Measurements from ENCODE around the gene HYPK. TPM values are rescaled to one million over a fixed set of nuclear protein-coding genes. Genes with fewer than 3 reads are reported as not detected.
A peak's percentile ranks its signal among the peaks of the same experiment; 100 is the strongest.
"Not testable (repeated sequence)": the region's sequence is repeated elsewhere in the genome, so short reads cannot be mapped to it uniquely, and the experiment has no call there.

Gene HYPK
- total RNA-seq, 8 experiments from 2014 or later: 11.4 to 19.1 (median 15.9) TPM

DNA sequence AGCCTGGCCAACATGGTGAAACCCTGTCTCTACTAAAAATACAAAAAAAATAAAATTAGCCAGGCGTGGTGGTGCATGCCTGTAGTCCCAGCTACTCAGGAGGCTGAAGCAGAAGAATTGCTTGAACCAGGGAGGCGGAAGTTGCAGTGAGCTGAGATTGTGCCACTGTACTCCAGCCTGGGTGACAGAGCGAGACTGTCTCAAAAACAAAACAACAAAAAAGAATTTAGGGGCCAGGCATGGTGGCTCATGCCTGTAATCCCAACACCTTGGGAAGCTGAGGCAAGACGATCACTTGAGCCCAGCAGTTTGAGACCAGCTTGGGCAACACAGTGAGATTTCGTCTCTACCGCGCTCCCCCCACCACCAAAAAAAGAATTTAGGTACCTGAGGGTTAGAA, 2.3 kb downstream of the HYPK start:
- H3K27ac ChIP-seq; ATAC-seq (replicated peaks in 6 of 8); in situ Hi-C loops (cut with MboI; ENCODE audit: low pct_unique_long_range_greater_than_20kb in 2 of 9, low sequenced_read_pairs in 9 of 9, unreplicated experiment in 9 of 9); H3K4me3 ChIP-seq: not testable (repeated sequence)
- H3K4me1 ChIP-seq (replicated peaks in 1 of 2): peaks cover 9 to 17% of the 10 kb centered on the region in 2 donors
- WGBS, 10 experiments: 94 to 100% (median 99%) methylated on average over 1 to 7 of the region's 7 CpGs; no CpG with 5 or more reads in 4 of the 10 experiments

DNA sequence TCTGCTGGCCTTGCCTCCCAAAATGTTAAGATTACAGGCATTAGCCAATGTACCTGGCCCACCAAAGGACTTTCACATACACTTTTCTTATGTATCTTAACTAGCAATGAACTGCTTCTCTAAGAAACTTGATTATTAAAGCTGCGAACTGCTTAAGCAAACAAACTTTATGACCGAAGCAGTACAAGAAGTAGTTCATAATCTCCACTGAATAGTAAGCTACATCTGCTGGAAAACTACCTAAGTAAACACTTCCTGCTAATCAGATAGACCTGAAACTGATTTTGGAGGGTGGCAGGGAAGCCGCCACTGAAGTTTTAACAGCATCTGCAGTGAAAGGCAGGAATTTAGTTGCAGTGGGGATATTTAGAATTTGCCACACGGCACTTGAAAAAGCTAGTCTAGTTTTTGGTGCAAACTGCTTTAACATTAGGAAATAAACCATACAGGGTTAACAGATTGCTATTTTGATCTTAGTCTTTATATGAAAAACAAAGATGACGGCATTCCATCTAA, 8.1 kb downstream of the HYPK start:
- Histone ChIP-seq H3K4me3 (no peak overlapping the region), H3K27ac (no peak overlapping the region), H3K4me1 (replicated peaks in 1 of 2) (no peaks in the 10 kb centered on the region)
- in situ Hi-C loops (cut with MboI; ENCODE audit: low pct_unique_long_range_greater_than_20kb in 2 of 9, low sequenced_read_pairs in 9 of 9, unreplicated experiment in 9 of 9): no loop called here
- 89 to 100% (median 98%) methylated on average over 1 to 5 of the region's 5 CpGs; no CpG with 5 or more reads in 1 of the 10 experiments for WGBS, 10 experiments
- no peak for ATAC-seq (replicated peaks in 6 of 8)

DNA sequence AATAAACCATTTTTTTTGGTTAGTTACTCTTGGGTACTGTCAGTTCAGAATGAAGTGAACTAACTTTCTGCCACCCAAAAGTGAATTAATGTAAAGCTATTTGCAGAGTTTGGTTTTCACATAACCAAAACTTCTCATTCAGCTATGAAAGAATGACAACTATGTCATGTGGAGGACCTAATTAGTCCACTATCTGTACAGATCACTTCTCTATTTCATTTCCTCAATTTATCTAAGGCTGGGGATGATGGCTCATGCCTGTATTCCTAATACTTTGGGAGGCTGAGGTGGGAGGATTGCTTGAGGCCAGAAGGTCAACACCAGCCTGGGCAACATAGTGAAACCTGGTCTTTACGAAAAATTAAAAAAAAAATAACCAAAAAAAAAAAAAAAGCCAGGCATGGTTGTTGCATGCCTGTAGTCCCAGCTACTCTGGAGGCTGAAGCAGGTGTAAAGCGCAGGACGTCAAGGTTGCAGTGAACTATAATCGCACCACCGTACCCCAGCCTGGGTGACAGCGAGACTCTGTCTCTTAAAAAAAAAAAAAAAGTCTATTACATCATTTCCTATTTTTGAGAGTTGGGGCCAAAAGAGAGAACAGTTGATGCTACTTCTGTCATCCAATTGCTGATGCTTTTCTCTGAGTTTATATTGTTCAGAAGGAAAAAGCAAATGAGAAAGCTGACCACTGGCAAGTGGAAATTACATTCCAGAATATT, 8.7 kb downstream of the HYPK start:
- Histone ChIP-seq H3K4me1 (replicated peaks in 1 of 2) (no peaks in the 10 kb centered on the region), H3K4me3 (no peak overlapping the region), H3K27ac (no peak overlapping the region)
- WGBS, 10 experiments: 86 to 100% (median 94%) methylated on average over 1 to 6 of the region's 6 CpGs; no CpG with 5 or more reads in 2 of the 10 experiments
- in situ Hi-C loops (cut with MboI; ENCODE audit: low pct_unique_long_range_greater_than_20kb in 2 of 9, low sequenced_read_pairs in 9 of 9, unreplicated experiment in 9 of 9): no loop called here
- ATAC-seq (replicated peaks in 6 of 8): no peak

DNA sequence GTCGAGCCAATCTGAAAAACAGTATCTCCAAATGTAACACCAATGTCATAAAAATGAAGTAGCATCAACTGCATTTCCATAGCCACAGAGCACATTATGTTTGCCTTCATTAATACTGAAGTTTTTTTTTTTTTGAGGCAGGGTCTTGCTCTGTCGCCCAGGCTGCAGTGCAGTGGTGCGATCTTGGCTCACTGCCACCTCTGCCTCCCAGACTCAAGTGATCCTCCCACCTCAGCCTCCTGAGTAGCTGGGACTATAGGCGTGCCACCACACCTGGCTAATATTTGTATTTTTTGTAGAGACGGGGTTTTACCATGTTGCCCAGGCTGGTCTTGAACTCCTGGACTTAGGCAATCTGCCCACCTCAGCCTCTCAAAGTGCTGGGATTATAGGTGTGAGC, 14.7 kb downstream of the HYPK start:
- WGBS, 10 experiments: 71 to 100% (median 100%) methylated on average over 1 to 3 of the region's 5 CpGs; no CpG with 5 or more reads in 2 of the 10 experiments

DNA sequence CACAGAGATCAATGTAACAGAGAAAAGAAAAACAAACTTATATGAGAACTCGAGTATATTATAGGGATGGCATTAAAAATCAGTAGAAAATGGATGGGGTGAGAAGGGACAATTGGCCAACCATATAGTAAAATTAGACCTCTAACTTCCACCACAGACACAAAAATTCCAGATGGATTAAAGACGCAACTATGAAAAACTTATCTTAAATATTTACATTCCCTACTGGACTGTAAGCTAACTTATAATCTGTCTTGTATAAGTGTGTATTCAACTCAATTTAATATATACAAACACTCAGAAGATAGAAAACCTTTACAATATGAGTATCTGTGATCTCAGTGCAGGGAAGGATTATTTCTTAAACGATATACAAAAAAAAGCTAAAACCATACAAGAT, 21.1 kb downstream of the HYPK start:
- no peak overlapping the region for H3K4me3 ChIP-seq
- ATAC-seq (replicated peaks in 6 of 8): no peak
- in situ Hi-C loops (cut with MboI; ENCODE audit: low pct_unique_long_range_greater_than_20kb in 2 of 9, low sequenced_read_pairs in 9 of 9, unreplicated experiment in 9 of 9): no loop called here
- 67 to 100% (median 97%) methylated on average over 1 to 3 of the region's 3 CpGs for WGBS, 10 experiments
- H3K4me1 ChIP-seq (replicated peaks in 1 of 2): peaks cover 7 to 10% of the 10 kb centered on the region in 2 donors
- no peak overlapping the region for H3K27ac ChIP-seq

More for the DNA sequence above, 14.7 kb downstream of the HYPK start:
- H3K27ac ChIP-seq; H3K4me3 ChIP-seq; in situ Hi-C loops (cut with MboI; ENCODE audit: low pct_unique_long_range_greater_than_20kb in 2 of 9, low sequenced_read_pairs in 9 of 9, unreplicated experiment in 9 of 9); ATAC-seq (replicated peaks in 6 of 8); H3K4me1 ChIP-seq (replicated peaks in 1 of 2): not testable (repeated sequence)

DNA sequence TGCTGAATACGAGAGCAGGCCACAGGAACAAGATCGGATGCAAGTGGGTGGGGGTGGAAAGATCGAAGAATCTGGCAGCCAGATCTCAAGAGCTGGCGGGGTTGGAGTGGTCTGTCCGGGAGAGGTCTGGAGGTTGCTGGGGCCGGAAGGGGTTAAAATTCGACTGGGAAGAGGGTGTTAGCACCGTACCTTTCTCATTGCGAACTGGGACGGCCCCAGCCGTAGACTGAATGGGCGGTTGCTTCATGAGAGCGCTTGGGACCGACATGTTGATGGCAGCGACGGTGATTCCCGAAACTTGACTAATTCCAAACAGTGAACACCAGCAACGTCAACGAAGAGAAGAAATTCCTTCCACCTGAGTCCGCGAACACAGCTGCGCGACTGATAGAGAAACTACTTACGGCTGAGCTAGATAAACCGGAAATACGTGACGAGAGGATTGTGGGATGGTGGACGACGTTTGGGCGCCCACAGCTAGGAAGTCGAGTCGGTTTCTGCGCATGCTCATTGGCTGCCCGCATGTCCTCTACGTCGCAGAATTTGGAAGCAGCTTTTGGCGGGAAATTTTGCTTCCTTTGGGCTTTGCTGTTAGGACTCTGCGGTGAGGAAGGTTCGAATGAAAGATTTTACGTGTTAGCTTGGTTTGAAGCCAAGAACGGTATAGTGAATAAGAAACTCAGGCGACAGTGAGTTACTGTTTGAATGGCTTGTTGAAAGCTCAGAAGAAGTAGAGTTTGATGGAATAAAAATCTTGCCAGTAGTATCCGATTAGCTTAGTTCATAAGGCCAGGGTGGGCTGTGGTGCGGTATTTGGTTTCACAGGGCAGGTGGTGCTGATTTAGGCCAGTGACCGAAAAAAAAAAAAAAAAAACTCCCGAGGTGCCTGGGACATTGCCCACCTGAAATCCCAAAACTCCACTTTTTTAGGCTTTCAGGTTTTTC, 24.2 kb downstream of the HYPK start, which contains the start of gene MFAP1:
TSS of gene MFAP1 (minus strand) at position 389 of the 945 bp plus-strand sequence. CDS start at position 268, 121 bp downstream.
- H3K27ac ChIP-seq: peak within 1 kb of the TSS; percentile 61 to 77

DNA sequence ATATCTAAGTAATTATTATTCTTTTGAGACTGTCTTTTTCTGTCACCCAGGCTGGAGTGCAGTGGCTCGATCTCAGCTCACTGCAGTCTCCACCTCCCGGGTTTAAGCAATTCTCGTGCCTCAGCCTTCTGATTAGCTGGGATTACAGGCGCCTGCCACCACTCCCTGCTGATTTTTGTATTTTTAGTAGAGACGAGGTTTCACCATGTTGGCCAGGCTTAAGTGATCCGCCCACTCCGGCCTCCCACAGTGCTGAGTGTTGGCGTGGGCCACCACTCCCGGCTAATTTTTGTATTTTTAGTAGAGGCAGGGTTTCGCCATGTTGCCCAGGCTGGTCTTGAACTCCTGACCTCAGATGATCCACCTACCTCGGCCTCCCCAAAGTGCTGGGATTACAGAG, 24.9 kb downstream of the HYPK start:
- in situ Hi-C loops (cut with MboI; ENCODE audit: low pct_unique_long_range_greater_than_20kb in 2 of 9, low sequenced_read_pairs in 9 of 9, unreplicated experiment in 9 of 9); H3K27ac ChIP-seq; ATAC-seq (replicated peaks in 6 of 8); H3K4me3 ChIP-seq: not testable (repeated sequence)
- H3K4me1 ChIP-seq (replicated peaks in 1 of 2): peaks cover 10% of the 10 kb centered on the region in 2 donors
- 75 to 100% (median 91%) methylated on average over 4 to 7 of the region's 11 CpGs; no CpG with 5 or more reads in 3 of the 10 experiments for WGBS, 10 experiments

More for the DNA sequence above, 24.2 kb downstream of the HYPK start, which contains the start of gene MFAP1:
- Histone ChIP-seq H3K4me1 (replicated peaks in 1 of 2) (peaks cover 10% of the 10 kb centered on the region in 2 donors), H3K4me3 (peak within 1 kb of the TSS; percentile 50 to 87 (median 66))
- peak; percentile 89 to 97 (median 94) for ATAC-seq (replicated peaks in 6 of 8)
- in situ Hi-C loops (cut with MboI; ENCODE audit: low pct_unique_long_range_greater_than_20kb in 2 of 9, low sequenced_read_pairs in 9 of 9, unreplicated experiment in 9 of 9): no loop called here
- WGBS, 10 experiments: 6 to 92% (median 24%) methylated on average over 2 to 34 of the region's 46 CpGs

DNA sequence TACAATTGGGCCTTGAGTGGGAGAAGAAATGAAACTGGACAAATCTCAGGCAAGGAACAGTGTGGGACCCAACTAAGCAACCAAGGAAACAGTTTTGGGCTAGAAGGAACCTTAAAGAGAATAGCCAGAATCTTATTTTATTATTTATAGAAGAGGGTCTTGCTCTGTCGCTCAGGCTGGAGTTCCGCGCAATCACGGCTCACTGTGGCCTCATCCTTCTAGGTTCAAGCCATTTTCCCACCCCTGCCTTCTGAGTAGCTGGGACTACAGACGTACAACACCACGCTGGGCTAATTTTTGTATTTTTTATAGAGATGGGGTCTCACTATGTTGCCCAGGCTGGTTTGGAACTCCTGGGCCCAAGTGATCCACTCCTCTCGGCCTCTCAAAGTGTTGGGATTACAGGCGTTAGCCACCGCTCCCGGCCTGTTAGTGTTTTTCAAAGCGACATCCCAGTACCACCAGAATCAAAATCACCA, 25.7 kb downstream of the HYPK start:
- no peak for ATAC-seq (replicated peaks in 6 of 8)
- in situ Hi-C loops (cut with MboI; ENCODE audit: low pct_unique_long_range_greater_than_20kb in 2 of 9, low sequenced_read_pairs in 9 of 9, unreplicated experiment in 9 of 9): no loop called here
- H3K4me1 ChIP-seq (replicated peaks in 1 of 2): peaks cover 10% of the 10 kb centered on the region in 2 donors
- no peak overlapping the region for H3K27ac ChIP-seq
- peak overlapping the region in 2 of 5 donors; percentile 31 to 34 for H3K4me3 ChIP-seq
- WGBS, 10 experiments: 82 to 100% (median 91%) methylated on average over 1 to 9 of the region's 11 CpGs; no CpG with 5 or more reads in 2 of the 10 experiments

DNA sequence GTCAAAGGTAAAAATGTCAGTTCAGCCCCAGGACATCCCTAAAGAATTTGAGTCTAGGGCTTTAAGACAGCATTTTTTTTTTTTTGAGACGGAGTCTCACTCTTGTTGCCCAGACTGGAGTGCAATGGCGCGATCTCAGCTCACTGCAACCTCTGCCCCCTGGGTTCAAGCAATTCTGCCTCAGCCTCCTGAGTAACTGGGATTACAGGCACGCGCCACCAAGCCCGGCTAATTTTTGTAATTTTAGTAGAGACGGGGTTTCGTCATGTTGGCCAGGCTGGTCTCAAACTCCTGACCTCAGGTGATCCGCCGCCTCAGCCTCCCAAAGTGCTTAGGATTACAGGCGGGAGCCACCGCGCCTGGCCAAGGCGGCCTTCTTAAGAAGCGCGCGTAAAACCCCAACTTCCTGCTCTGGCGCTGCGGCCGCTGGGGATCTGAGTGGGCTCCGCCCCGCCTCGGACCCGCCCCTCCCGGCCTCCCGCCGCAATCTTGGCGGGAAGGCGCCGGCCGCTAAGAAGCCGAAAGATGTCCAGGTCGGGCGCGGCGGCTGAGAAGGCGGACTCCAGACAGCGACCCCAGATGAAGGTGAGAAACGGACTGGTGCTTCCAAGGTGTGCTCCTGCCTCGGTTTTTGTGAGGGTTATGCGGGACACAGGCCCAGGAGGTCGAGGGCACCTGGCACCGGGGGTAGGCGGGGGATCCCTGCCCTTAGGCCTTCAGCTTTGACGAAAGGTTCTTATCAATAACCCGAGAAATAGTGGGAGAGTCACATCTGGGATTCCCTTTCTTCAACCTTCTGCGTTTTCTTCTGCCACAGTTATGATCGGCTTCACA, 26.3 kb downstream of the HYPK start, which contains the start of gene WDR76:
TSS of gene WDR76 (plus strand) at position 495 of the 834 bp plus-strand sequence. CDS start at position 526, 31 bp downstream.
- ATAC-seq (replicated peaks in 6 of 8): peak; percentile 23 to 72 (median 62)
- Histone ChIP-seq H3K4me3 (peak within 1 kb of the TSS; percentile 25 to 38 (median 32)), H3K27ac (peak within 1 kb of the TSS in 1 of 2 donors; percentile 19), H3K4me1 (replicated peaks in 1 of 2) (peaks cover 10% of the 10 kb centered on the region in 2 donors)
- in situ Hi-C loops (cut with MboI; ENCODE audit: low pct_unique_long_range_greater_than_20kb in 2 of 9, low sequenced_read_pairs in 9 of 9, unreplicated experiment in 9 of 9): no loop called here
- WGBS, 10 experiments: 2 to 83% (median 19%) methylated on average over 1 to 17 of the region's 48 CpGs; no CpG with 5 or more reads in 2 of the 10 experiments

DNA sequence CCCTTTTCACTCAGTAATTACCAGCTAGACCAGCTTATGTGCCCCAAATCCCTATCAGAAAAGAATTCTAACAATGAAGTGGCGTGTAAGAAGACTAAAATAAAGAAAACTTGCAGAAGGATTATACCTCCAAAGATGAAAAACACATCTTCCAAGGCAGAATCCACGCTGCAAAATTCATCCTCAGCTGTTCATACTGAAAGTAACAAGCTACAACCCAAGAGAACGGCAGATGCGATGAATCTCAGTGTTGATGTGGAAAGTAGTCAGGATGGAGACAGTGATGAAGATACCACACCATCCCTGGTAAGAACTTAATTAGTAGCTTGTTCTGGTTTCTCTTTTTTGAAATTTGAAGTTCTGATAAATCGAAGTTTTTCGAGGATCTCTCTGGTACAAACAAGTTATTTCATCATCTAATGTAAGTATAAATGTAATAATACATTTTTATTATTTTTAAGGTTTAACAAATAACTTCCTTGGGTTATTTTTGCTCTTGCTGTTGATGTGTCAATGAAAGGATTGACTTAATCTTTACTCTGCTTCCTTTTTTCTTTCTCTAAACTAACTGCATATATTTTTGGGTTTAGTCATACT, 27.8 kb downstream of the HYPK start:
- Histone ChIP-seq H3K4me1 (replicated peaks in 1 of 2) (peaks cover 10% of the 10 kb centered on the region in 2 donors), H3K4me3 (no peak overlapping the region), H3K27ac (no peak overlapping the region)
- ATAC-seq (replicated peaks in 6 of 8): no peak
- WGBS, 10 experiments: 7 to 86% (median 61%) methylated on average over 2 to 6 of the region's 6 CpGs
- in situ Hi-C loops (cut with MboI; ENCODE audit: low pct_unique_long_range_greater_than_20kb in 2 of 9, low sequenced_read_pairs in 9 of 9, unreplicated experiment in 9 of 9): no loop called here

DNA sequence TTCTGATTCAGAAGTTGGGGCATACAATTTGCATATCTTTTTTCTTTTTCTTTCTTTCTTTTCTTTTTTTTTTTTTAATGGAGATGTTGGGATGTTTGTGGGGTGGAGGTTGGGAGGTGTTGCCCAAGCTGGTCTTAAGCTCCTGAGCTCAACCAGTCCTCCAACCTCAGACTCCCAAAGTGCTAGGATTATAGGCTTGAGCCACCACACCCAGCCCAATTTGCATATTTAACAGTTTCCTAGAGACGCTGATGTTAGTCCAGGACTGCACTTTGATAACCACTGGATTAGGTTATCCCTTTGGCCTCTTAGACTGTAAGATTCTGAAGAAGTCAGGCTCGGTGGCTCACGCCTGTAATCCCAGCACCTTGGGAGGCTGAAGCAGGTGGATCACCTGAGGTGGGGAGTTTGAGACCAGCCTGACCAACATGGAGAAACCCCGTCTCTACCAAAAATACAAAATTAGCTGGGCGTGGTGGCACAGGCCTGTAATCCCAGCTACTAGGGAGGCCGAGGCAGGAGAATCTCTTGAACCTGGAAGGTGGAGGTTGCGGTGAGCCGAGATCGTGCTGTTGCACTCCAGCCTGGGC, 29.6 kb downstream of the HYPK start:
- 0 to 100% (median 92%) methylated on average over 1 to 7 of the region's 9 CpGs; no CpG with 5 or more reads in 1 of the 10 experiments for WGBS, 10 experiments
- H3K4me3 ChIP-seq; H3K4me1 ChIP-seq (replicated peaks in 1 of 2); in situ Hi-C loops (cut with MboI; ENCODE audit: low pct_unique_long_range_greater_than_20kb in 2 of 9, low sequenced_read_pairs in 9 of 9, unreplicated experiment in 9 of 9); H3K27ac ChIP-seq: not testable (repeated sequence)
- peak in 3 of 8 experiments; percentile 57 to 87 (median 79) for ATAC-seq (replicated peaks in 6 of 8)
